Kidney (tissue), 14 donors: Measurements from ENCODE around the gene HLA-DPB1. TPM values are rescaled to one million over a fixed set of nuclear protein-coding genes. Genes with fewer than 3 reads are reported as not detected.

Source experiments
- DNase-seq, 5 donors: peaks; one replicate each; pipeline ENCODE4 v3.0.0-alpha.2; 2013 to 2020
- FAIRE-seq: peaks from 2 replicates; lab custom pipeline; 2012; peaks lifted over from hg19 to GRCh38; lab: Jason Lieb, UNC
- H3K27ac ChIP-seq, 2 donors: one replicate each; pipeline ENCODE4 v1.7.0; 2013; ENCODE audit warnings: low read depth in 2 of 2, low read length in 2 of 2, inconsistent platforms in 1 of 2
- H3K27me3 ChIP-seq: one replicate; pipeline ENCODE4 v1.7.1; 2013; ENCODE audit warnings: low read length, inconsistent platforms; ENCODE audit not compliant: control insufficient read depth, insufficient read depth
- H3K36me3 ChIP-seq, 3 donors: one replicate each; pipeline versions ENCODE4 v1.7.0 to v1.7.1; 2013; ENCODE audit warnings: low read length in 3 of 3, control low read depth in 1 of 3, inconsistent platforms in 1 of 3; ENCODE audit not compliant: insufficient read depth in 3 of 3, control insufficient read depth in 2 of 3
- H3K4me1 ChIP-seq, 3 donors: one replicate each; pipeline versions ENCODE4 v1.7.0 to v1.7.1; 2013; ENCODE audit warnings: low read length in 3 of 3, inconsistent platforms in 1 of 3, low read depth in 1 of 3; ENCODE audit not compliant: control insufficient read depth in 2 of 3, insufficient read depth in 2 of 3
- H3K4me3 ChIP-seq, 3 donors: one replicate each; pipeline versions ENCODE4 v1.7.0 to v1.8.1; 2013; ENCODE audit warnings: low read length in 3 of 3, control low read depth in 1 of 3, inconsistent platforms in 1 of 3
- H3K9ac ChIP-seq, 3 donors: one replicate each; pipeline versions ENCODE4 v1.7.0 to v1.7.1; 2013; ENCODE audit warnings: low read length in 3 of 3, control low read depth in 1 of 3, inconsistent platforms in 1 of 3
- H3K9me3 ChIP-seq, 3 donors: one replicate each; pipeline versions ENCODE4 v1.7.0 to v1.7.1; 2013; ENCODE audit warnings: low read length in 3 of 3, control low read depth in 1 of 3, inconsistent platforms in 1 of 3; ENCODE audit not compliant: control insufficient read depth in 2 of 3, insufficient read depth in 1 of 3
- intact Hi-C: fragments of 100-400 bp; cut with DNase I; formaldehyde crosslinking; loops from one replicate; pipeline ENCODE4 v1.11.1; 2022
- polyA plus RNA-seq: library from polyadenylated mRNA; stranded (reverse); fragments of 350-450 nt; fragmentation: Illumina TruSeq; extraction: RNeasy Lipid Tissue Mini Kit (QIAGEN cat#74804); gene quantifications from one replicate; pipeline ENCODE4 v1.2.3, GENCODE V29; 2014; ENCODE audit warnings: low read depth, low replicate concordance; ENCODE audit not compliant: insufficient read depth
- total RNA-seq: library from RNA; stranded (reverse); fragmentation: NEBNext Ultra II Directional; extraction: Animal tissue kit (Norgen Biotek cat#: 25700); gene quantifications from one replicate; pipeline ENCODE4 v1.2.1, GENCODE V29; 2021
- TF ChIP-seq, protein P1 (sequence below): IDR thresholded peaks from 3 replicates; pipeline ENCODE4 v1.5.1; 2012; ENCODE audit warnings: mild to moderate bottlenecking, moderate library complexity, borderline replicate concordance; ENCODE audit not compliant: insufficient read depth; ENCODE audit errors: extremely low read depth
- donor health status: control.
- donor health status: control.
- donor health status: control.
- donor health status: control.
- donor health status: control.
- donor health status: DM: yes; HTN: yes; CAD: no.
- donor health status: Normal renal cell carcinoma (clear cell type).

Gene HLA-DPB1
- total and polyA plus RNA-seq, 2 donors from 2014 or later = 141 to 181 TPM

- TF ChIP-seq, protein P1, sequence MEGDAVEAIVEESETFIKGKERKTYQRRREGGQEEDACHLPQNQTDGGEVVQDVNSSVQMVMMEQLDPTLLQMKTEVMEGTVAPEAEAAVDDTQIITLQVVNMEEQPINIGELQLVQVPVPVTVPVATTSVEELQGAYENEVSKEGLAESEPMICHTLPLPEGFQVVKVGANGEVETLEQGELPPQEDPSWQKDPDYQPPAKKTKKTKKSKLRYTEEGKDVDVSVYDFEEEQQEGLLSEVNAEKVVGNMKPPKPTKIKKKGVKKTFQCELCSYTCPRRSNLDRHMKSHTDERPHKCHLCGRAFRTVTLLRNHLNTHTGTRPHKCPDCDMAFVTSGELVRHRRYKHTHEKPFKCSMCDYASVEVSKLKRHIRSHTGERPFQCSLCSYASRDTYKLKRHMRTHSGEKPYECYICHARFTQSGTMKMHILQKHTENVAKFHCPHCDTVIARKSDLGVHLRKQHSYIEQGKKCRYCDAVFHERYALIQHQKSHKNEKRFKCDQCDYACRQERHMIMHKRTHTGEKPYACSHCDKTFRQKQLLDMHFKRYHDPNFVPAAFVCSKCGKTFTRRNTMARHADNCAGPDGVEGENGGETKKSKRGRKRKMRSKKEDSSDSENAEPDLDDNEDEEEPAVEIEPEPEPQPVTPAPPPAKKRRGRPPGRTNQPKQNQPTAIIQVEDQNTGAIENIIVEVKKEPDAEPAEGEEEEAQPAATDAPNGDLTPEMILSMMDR = no peak
- no peaks in the 10 kb centered on the region for H3K9me3 ChIP-seq
- no peak overlapping the region for H3K9ac ChIP-seq
- H3K4me3 ChIP-seq = no peak overlapping the region
- no peak overlapping the region for H3K27ac ChIP-seq
- H3K27me3 ChIP-seq = peaks cover 3% of the 10 kb centered on the region
- no peaks in the 10 kb centered on the region for H3K36me3 ChIP-seq
- FAIRE-seq (no peak), DNase-seq (peak in 4 of 5 donors; percentile 35 to 51 (median 48))
- intact Hi-C loops = no loop called here
- no peaks in the 10 kb centered on the region for H3K4me1 ChIP-seq
Observed at GRCh38 chr6:33116841-33117711, 41.3 kb downstream of the HLA-DPB1 start.

- TF ChIP-seq, protein P1 = no peak
- H3K27ac ChIP-seq = no peak overlapping the region
- no peak overlapping the region for H3K4me3 ChIP-seq
- H3K36me3 ChIP-seq = no peaks in the 10 kb centered on the region
- DNase-seq (no peak), FAIRE-seq (no peak)
- no peak overlapping the region for H3K9ac ChIP-seq
- H3K4me1 ChIP-seq = no peaks in the 10 kb centered on the region
- peaks cover 3% of the 10 kb centered on the region for H3K27me3 ChIP-seq
- H3K9me3 ChIP-seq = no peaks in the 10 kb centered on the region
- intact Hi-C loops = no loop called here
Observed at GRCh38 chr6:33117811-33118277, 42.1 kb downstream of the HLA-DPB1 start.

DNA sequence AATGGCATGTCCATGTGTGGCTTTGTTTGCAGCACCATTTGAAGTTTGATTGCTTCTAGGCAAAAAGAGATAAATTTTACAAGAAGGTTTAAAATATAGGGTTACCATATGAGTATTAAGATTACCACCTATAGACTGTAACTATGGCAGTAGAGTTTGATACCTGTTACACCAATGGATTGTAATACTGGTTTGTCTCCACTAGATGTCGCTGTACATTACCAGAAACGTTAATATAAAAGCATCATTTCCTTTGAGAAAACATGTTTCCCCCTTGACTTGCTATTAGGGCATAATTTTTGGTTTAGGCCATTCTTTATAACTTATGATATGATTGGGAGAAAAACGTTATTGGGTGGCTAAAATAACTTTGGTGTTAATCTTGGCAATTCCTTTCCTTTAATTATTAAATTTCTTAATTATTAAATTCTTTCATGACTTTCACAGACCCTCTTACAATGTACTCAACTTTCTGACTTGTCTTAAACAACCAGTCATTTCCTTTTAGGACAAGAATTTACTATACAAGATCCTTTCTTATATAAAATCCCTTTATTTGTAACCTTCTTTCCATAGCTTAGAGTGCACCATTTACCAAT, 42.8 kb downstream of the HLA-DPB1 start:
- TF ChIP-seq, protein P1 = peak; percentile 74
- Histone ChIP-seq H3K27ac (no peak overlapping the region), H3K9me3 (peaks cover 0 to 4% (median 0%) of the 10 kb centered on the region in 3 donors), H3K27me3 (peaks cover 3% of the 10 kb centered on the region), H3K9ac (no peak overlapping the region), H3K36me3 (no peaks in the 10 kb centered on the region), H3K4me1 (no peaks in the 10 kb centered on the region), H3K4me3 (no peak overlapping the region)
- FAIRE-seq = peak; percentile 96
- intact Hi-C loops = no loop called here
- DNase-seq = peak in 2 of 5 donors; percentile 69 to 74
